Stimulated activated CD4-positive, alpha-beta T cell treated with anti-CD3 and anti-CD28 coated beads, Interleukin-4, amount 100 ng/mL, for 48 hours (primary cell): ENCODE results near the gene CPPED1.

Experiments used
- DNase-seq, 2 donors: peaks; one replicate each; pipeline ENCODE4 v3.0.0-alpha.2; 2020; ENCODE audit warnings: low read depth in 2 of 2

The CPPED1 gene

DNA sequence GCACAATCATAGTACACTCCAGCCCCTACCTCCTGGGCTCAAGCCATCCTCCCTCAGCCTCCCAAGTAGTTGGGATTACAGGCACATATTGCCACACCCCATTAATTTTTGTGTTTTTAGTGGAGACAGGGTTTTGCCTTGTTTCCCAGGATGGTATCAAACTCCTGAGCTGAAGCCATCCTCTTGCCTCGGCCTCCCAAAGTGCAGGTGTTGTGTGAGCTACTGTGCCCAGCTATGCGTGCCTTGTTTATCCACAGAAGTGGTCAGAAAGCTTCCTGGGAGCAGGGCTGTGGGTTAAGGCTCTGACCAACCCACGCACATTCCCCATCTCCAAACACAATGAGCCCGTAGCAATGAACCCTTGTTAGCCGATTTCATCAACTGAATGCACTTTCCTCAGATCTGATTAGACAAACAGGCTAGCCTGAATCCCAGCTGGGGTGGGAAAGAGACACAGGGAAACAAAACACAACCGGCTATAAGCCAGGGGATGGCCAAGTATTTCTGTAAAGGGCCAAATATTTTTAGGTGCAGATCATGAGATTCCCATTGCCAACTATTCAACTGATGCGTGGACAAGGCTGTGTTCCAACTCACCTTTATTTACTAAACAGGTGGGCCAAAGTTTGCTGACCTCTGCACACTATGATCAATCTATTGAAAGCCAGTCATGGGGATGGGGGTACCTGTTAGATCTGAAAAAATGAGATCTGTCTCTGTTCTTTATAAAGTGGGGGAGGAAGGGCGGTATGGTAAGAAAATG, 193.6 kb downstream of the CPPED1 start:
- no peak for DNase-seq
